GM19395 (cell line): ENCODE measurements around the gene SEC24A.
"Not testable (repeated sequence)": the region's sequence is repeated elsewhere in the genome, so short reads cannot be mapped to it uniquely, and the experiment has no call there.

Experiments used
- ATAC-seq: cut with Tn5 transposase; IDR thresholded peaks from one replicate; pipeline ENCODE4 v1.9.1; 2021; ENCODE audit warnings: mild to moderate bottlenecking, moderate library complexity; ENCODE audit not compliant: unreplicated experiment

Gene SEC24A

GRCh38 chr5:134738963-134739661, 90.5 kb downstream of the SEC24A start:
- ATAC-seq: no peak

DNA sequence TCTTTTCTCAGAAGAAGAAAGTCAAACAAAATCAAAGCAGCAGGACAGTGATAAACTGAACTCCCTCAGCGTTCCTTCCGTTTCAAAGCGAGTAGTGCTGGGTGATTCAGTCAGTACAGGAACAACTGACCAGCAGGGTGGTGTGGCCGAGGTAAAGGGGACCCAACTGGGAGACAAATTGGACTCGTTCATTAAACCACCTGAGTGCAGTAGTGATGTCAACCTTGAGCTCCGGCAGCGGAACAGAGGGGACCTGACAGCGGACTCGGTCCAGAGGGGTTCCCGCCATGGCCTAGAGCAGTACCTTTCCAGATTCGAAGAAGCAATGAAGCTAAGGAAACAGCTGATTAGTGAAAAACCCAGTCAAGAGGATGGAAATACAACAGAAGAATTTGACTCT, 92.5 kb downstream of the SEC24A start:
- ATAC-seq: no peak

DNA sequence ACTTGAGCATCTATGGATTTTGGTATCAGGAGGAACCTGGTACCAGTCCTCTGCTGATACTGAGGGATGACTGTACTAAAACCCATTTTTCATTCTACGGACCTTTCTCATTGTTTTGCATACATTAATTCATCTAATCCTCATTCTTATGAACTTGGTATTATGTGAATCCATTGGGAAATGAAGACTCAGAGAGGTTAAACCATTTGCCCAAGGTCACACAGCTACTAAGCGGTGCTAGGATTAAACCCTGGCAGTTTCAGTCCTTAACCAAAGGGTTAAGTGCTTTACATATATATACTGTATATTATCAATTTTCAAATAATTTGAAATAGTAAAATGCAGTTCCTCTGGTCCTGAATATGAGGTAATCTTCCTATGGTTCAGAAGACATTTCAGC, 93.5 kb downstream of the SEC24A start:
- ATAC-seq: no peak

- ATAC-seq: no peak
Observed at GRCh38 chr5:134749415-134749814, 100.8 kb downstream of the SEC24A start.

DNA sequence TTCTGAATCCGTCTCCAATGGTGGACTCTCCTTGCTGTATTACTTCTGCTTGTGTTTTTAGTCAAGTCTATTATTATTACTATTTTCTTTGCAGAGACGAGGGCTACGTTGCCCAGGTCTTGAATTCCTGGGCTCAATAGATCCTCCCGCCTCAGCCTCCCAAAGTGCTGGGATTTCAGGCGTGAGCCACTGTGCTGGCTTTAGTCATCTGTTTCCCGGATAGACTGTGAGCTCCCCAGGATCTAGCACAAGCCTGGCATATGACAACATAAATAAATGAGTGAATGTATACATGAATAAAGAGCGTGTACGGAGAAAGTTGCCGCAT, 109.6 kb downstream of the SEC24A start:
- no peak for ATAC-seq

GRCh38 chr5:134758504-134759341, 110.1 kb downstream of the SEC24A start, which contains the start of gene DDX46:
TSS of gene DDX46 (plus strand) at chr5:134758779. CDS start at chr5:134758939, 160 bp downstream.
- ATAC-seq: peak; percentile 96

- ATAC-seq: not testable (repeated sequence)
Observed at GRCh38 chr5:134767528-134768291, 119.1 kb downstream of the SEC24A start.

- ATAC-seq: no peak
Observed at GRCh38 chr5:134769206-134769605, 120.6 kb downstream of the SEC24A start.

DNA sequence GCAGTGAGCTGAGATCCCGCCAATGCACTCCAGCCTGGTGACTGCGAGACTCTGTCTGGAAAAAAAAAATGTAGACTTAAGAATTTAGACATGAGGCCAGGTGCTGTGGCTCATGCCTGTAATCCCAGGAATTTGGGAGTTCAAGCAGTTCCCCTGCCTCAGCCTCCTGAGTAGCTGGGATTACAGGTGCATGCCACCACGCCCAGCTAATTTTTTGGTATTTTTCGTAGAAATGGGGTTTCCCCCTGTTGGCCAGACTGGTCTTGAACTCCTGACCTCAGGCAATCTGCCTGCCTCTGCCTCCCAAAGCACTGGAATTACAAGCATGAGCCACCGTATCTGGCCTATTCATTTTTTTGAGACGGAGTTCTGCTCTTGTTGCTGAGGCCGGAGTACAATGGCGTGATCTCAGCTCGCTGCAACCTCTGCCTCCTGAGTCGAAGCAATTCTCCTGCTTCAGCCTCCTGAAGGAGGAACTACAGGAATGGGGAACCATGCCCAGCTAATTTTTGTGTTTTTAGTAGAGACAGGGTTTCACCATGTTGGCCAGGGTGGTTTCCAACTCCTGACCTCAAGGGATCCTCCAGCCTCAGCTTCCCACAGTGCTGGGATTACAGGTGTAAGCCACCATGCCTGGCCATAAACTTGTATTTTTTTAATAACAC, 124.0 kb downstream of the SEC24A start:
- no peak for ATAC-seq

- ATAC-seq: no peak
Observed at GRCh38 chr5:134777366-134777765, 128.8 kb downstream of the SEC24A start.
